Thyroid gland (tissue), 4 donors: Measurements from ENCODE around the gene HNRNPA0. TPM values are rescaled to one million over a fixed set of nuclear protein-coding genes. Genes with fewer than 3 reads are reported as not detected.
"Not testable (repeated sequence)": the region's sequence is repeated elsewhere in the genome, so short reads cannot be mapped to it uniquely, and the experiment has no call there.

Source experiments
- DNase-seq, 2 donors: peaks; one replicate each; pipeline ENCODE4 v3.0.0-alpha.2; 2019
- H3K27ac ChIP-seq, 3 donors: fragments of 200-600 bp; sonication (generic); 1 replicate in 2 of 3; 2 replicates in 1 of 3; pipeline ENCODE4 v1.5.1; 2016 to 2019; ENCODE audit warnings: mild to moderate bottlenecking in 1 of 3, moderate library complexity in 1 of 3
- H3K27me3 ChIP-seq: fragments of 200-600 bp; sonication (generic); one replicate; pipeline ENCODE4 v1.5.1; 2019
- H3K36me3 ChIP-seq, 2 donors: fragments of 200-600 bp; sonication (generic); one replicate each; pipeline ENCODE4 v1.5.1; 2016 to 2019
- H3K4me1 ChIP-seq, 2 donors: fragments of 200-600 bp; sonication (generic); one replicate each; pipeline ENCODE4 v1.5.1; 2017 to 2019
- H3K4me3 ChIP-seq, 3 donors: fragments of 200-600 bp; sonication (generic); replicated peaks in 1 of 3; 1 replicate in 2 of 3; 2 replicates in 1 of 3; pipeline ENCODE4 v1.5.1; 2016; ENCODE audit warnings: mild to moderate bottlenecking in 1 of 3
- H3K9me3 ChIP-seq: fragments of 200-600 bp; sonication (generic); one replicate; pipeline ENCODE4 v1.5.1; 2017
- POLR2A ChIP-seq, 2 donors: fragments of 450-650 bp; IDR thresholded peaks; one replicate each; pipeline ENCODE4 v1.6.1; 2017; ENCODE audit warnings: antibody characterized with exemption in 2 of 2, mild to moderate bottlenecking in 2 of 2, moderate library complexity in 1 of 2
- WGBS, 2 donors: methylation state at CpG; one replicate each; pipeline ENCODE4 v1.1.5; 2017; 5-methylcytosine and 5-hydroxymethylcytosine counted together
- intact Hi-C: fragments of 100-400 bp; cut with DNase I; formaldehyde crosslinking; loops from one replicate; pipeline ENCODE4 v1.15.1; 2023
- total RNA-seq, 4 donors: library from RNA; depleted of rRNA; stranded (reverse); fragments of >200 nt; gene quantifications; one replicate each; pipeline ENCODE4 v1.2.3, GENCODE V29; 2016
- TF ChIP-seq, protein P1 (sequence below), 6 experiments: fragments of 200-600 bp in 3 of 6; fragments of 450-650 bp in 3 of 6; sonication (generic) in 3 of 6; IDR thresholded peaks; one replicate each; pipeline ENCODE4 v1.5.1; 2016 to 2019; ENCODE audit warnings: antibody characterized with exemption in 6 of 6, mild to moderate bottlenecking in 2 of 6, inconsistent platforms in 1 of 6, moderate library complexity in 1 of 6

HNRNPA0 gene
- total RNA-seq, 4 donors from 2014 or later, result 10.6 to 14.1 (median 12.4) TPM

DNA sequence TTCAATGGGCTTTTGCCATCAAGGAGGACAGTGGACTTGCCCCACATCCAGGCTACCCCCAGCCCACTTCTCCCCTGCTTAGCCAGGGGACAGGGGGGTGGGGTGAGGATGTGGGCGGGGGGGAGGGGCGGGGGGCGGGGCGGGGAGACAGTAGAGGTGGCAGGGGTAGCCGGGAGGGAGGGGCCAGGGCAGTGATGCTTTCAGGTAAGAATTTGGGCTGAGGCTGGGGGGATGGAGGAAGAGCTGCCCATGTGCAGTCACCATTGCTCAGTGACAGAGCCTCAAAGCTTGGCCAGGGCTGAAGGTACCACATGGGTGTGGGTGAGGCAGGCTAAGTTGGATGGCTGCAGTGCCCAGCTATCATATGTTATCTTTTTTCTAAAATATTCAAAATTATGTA, 40.7 kb upstream of the HNRNPA0 start:
- no peaks in the 10 kb centered on the region for H3K9me3 ChIP-seq
- WGBS, 2 donors, result 52 to 55% methylated on average over 5 of the region's 5 CpGs
- H3K27me3 ChIP-seq, result no peaks in the 10 kb centered on the region
- H3K27ac ChIP-seq, result no peak overlapping the region
- no peak for DNase-seq
- TF ChIP-seq POLR2A (IDR thresholded peaks at IDR 0.05), result no peak
- TF ChIP-seq, protein P1, sequence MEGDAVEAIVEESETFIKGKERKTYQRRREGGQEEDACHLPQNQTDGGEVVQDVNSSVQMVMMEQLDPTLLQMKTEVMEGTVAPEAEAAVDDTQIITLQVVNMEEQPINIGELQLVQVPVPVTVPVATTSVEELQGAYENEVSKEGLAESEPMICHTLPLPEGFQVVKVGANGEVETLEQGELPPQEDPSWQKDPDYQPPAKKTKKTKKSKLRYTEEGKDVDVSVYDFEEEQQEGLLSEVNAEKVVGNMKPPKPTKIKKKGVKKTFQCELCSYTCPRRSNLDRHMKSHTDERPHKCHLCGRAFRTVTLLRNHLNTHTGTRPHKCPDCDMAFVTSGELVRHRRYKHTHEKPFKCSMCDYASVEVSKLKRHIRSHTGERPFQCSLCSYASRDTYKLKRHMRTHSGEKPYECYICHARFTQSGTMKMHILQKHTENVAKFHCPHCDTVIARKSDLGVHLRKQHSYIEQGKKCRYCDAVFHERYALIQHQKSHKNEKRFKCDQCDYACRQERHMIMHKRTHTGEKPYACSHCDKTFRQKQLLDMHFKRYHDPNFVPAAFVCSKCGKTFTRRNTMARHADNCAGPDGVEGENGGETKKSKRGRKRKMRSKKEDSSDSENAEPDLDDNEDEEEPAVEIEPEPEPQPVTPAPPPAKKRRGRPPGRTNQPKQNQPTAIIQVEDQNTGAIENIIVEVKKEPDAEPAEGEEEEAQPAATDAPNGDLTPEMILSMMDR (IDR thresholded peaks at IDR 0.05), result no peak
- no peak overlapping the region for H3K4me3 ChIP-seq
- intact Hi-C loops, result no loop called here
- no peaks in the 10 kb centered on the region for H3K4me1 ChIP-seq
- no peaks in the 10 kb centered on the region for H3K36me3 ChIP-seq

DNA sequence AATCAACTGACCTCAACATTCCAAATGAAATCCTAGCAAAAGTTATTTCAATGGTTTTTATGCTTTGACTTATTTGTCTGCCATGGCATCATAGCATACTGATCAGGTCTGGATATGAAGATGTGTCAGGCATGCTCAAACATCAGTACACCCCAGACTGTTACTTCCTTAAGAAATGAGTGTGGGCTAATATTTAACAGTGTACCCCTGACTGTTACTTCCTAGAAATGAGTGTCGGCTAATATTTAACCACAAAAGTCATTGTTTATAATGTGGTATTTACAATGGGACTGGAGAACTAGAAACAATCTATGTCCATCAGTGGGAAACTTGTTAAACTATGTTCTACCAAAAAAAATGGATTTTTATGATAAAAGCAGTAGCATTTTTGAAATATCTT, 38.1 kb upstream of the HNRNPA0 start:
- H3K4me3 ChIP-seq, result no peak overlapping the region
- no peaks in the 10 kb centered on the region for H3K4me1 ChIP-seq
- TF ChIP-seq POLR2A (IDR thresholded peaks at IDR 0.05), result no peak
- TF ChIP-seq, protein P1 (IDR thresholded peaks at IDR 0.05), result no peak
- no peaks in the 10 kb centered on the region for H3K27me3 ChIP-seq
- H3K36me3 ChIP-seq, result no peaks in the 10 kb centered on the region
- DNase-seq, result no peak
- H3K27ac ChIP-seq, result no peak overlapping the region
- no peaks in the 10 kb centered on the region for H3K9me3 ChIP-seq
- WGBS, 2 donors, result 90 to 97% methylated on average over 1 of the region's 1 CpG
- intact Hi-C loops, result no loop called here

DNA sequence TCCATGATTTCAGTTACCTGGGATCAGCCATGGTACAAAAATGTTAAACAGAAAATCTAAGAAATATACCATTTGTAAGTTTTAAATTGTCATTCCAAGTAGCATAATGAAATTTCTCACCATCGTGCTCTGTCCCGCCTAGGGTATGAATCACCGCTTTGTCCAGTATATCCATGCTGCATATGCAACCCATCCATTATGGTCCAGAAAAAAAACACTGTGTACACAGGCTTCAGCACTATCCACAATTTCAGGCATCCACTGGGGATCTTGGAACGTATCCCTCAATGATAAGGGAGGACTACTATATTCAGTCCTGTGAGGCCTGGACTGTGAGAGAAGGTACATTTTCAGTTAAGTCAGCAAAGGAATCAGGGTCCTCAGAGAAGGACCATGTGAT, 37.6 kb upstream of the HNRNPA0 start:
- no peak overlapping the region for H3K4me3 ChIP-seq
- H3K36me3 ChIP-seq, result no peaks in the 10 kb centered on the region
- DNase-seq, result no peak
- intact Hi-C loops, result no loop called here
- H3K27me3 ChIP-seq, result no peaks in the 10 kb centered on the region
- H3K4me1 ChIP-seq, result no peaks in the 10 kb centered on the region
- 96% methylated on average over 4 of the region's 4 CpGs for WGBS, 2 donors
- H3K9me3 ChIP-seq, result no peaks in the 10 kb centered on the region
- no peak overlapping the region for H3K27ac ChIP-seq
- no peak for TF ChIP-seq POLR2A (IDR thresholded peaks at IDR 0.05)
- TF ChIP-seq, protein P1 (IDR thresholded peaks at IDR 0.05), result no peak

DNA sequence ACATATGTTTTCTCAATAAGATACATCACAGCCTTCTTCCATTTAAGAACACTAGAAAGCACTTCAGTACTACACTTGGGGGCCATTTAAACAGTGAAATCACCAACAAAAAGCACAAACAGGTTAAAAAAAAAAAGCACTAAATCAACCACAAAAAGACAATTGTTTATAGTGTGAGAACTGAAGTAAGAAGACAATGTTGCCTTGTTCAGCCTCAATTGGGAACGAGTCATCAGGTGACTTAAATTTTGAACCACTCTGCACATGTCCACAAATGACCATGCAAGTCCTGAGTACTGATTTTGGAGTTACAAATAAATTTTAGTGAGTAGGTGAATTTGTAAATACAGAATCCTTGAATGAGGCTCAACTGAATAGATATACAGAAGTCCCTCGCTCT, 37.2 kb upstream of the HNRNPA0 start:
- intact Hi-C loops, result no loop called here
- no peak for TF ChIP-seq POLR2A (IDR thresholded peaks at IDR 0.05)
- TF ChIP-seq, protein P1 (IDR thresholded peaks at IDR 0.05), result no peak
- no peak overlapping the region for H3K27ac ChIP-seq
- H3K4me1 ChIP-seq, result no peaks in the 10 kb centered on the region
- 84 to 88% methylated on average over 2 of the region's 2 CpGs for WGBS, 2 donors
- no peaks in the 10 kb centered on the region for H3K36me3 ChIP-seq
- no peak for DNase-seq
- no peaks in the 10 kb centered on the region for H3K27me3 ChIP-seq
- H3K9me3 ChIP-seq, result no peaks in the 10 kb centered on the region
- no peak overlapping the region for H3K4me3 ChIP-seq

DNA sequence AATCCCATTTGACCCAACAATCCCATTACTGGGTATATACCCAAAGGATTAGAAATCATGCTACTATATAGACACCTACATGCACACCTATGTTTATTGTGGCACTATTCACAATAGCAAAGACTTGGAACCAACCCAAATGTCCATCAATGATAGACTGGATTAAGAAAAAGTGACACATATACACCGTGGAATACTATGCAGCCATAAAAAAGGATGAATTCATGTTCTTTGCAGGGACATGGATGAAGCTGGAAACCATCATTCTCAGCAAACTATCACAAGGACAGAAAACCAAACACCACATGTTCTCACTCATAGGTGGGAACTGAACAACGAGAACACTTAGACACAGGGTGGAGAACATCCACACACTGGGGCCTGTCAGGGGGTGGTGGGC, 34.4 kb upstream of the HNRNPA0 start:
- H3K27me3 ChIP-seq, intact Hi-C loops, H3K4me1 ChIP-seq, H3K4me3 ChIP-seq, H3K36me3 ChIP-seq, H3K9me3 ChIP-seq, H3K27ac ChIP-seq, DNase-seq: not testable (repeated sequence)
- WGBS, 2 donors, result 94 to 96% methylated on average over 2 of the region's 2 CpGs

DNA sequence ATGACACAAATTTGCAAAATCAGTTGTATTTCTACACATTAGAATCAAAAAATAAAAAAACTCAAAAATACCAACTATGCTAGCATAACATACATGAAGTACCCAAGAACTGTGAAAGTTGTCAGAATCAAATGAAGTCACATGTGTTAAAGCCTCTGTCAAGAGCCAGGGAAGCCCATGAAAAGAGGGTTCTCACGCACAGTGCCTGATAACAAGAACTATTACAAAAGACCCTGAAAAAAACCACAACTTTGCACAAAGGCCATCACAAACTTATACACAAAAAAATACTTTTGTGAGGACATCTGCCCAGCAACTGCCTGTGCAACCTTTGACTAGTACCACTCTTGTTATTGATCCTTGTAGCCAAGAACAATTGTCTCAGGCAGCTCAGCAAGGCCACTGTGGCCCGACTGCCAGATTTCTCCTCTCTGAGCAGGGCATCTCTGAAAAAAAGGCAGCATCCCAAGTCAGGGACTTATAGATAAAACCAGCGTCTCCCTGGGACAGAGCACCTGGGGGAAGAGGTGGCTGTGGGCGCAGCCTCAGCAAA, 28.9 kb upstream of the HNRNPA0 start:
- no peak overlapping the region for H3K27ac ChIP-seq
- intact Hi-C loops, result no loop called here
- 88 to 91% methylated on average over 4 of the region's 4 CpGs for WGBS, 2 donors

More for the DNA sequence above, 28.9 kb upstream of the HNRNPA0 start:
- Histone ChIP-seq H3K4me3 (no peak overlapping the region), H3K27me3 (no peaks in the 10 kb centered on the region), H3K9me3 (no peaks in the 10 kb centered on the region), H3K36me3 (no peaks in the 10 kb centered on the region), H3K4me1 (no peaks in the 10 kb centered on the region)
- no peak for TF ChIP-seq POLR2A (IDR thresholded peaks at IDR 0.05)
- TF ChIP-seq, protein P1 (IDR thresholded peaks at IDR 0.05), result no peak
- no peak for DNase-seq
